ENCODE data around the gene TRAP1.

The TRAP1 gene

GRCh38 chr16:3739636-3740035 is 22.3 kb upstream of the TRAP1 start:
- Histone ChIP-seq H3K9me3 (ENCODE audit: low read length) (no peaks in the 10 kb centered on the region), H3K4me2 (ENCODE audit: low read length) (no peak overlapping the region), H3K9ac (ENCODE audit: low read length) (no peak overlapping the region), H3K79me2 (ENCODE audit: insufficient read depth, low read length) (no peaks in the 10 kb centered on the region), H3K4me3 (ENCODE audit: low read depth, low read length, poor library complexity, severe bottlenecking) (no peak overlapping the region), H3K27me3 (ENCODE audit: insufficient read depth, low read length) (no peaks in the 10 kb centered on the region), H3F3A (ENCODE audit: insufficient read depth, low read length) (no peaks in the 10 kb centered on the region), H3K27ac (ENCODE audit: low read depth, low read length, poor library complexity, severe bottlenecking) (no peak overlapping the region), H3K4me1 (ENCODE audit: insufficient read depth, low read length, severe bottlenecking) (no peaks in the 10 kb centered on the region), H3K9me2 (ENCODE audit: low read depth, low read length) (no peaks in the 10 kb centered on the region), H4K20me1 (ENCODE audit: insufficient read depth, low read length) (no peaks in the 10 kb centered on the region), H3K36me3 (ENCODE audit: insufficient read depth, low read length) (peaks cover 88% of the 10 kb centered on the region), H2AFZ (ENCODE audit: low read length) (no peak overlapping the region)
- TF ChIP-seq CTCF (IDR thresholded peaks at IDR 0.05; ENCODE audit: low read length) (no peak), EZH2 (IDR thresholded peaks at IDR 0.05; ENCODE audit: borderline replicate concordance, low read length) (no peak)

- H3K9me3 ChIP-seq (ENCODE audit: low read length) = no peaks in the 10 kb centered on the region
- H3K27me3 ChIP-seq (ENCODE audit: insufficient read depth, low read length) = no peaks in the 10 kb centered on the region
- no peaks in the 10 kb centered on the region for H3K9me2 ChIP-seq (ENCODE audit: low read depth, low read length)
- no peaks in the 10 kb centered on the region for H4K20me1 ChIP-seq (ENCODE audit: insufficient read depth, low read length)
- peaks cover 87% of the 10 kb centered on the region for H3K36me3 ChIP-seq (ENCODE audit: insufficient read depth, low read length)
- no peak overlapping the region for H3K9ac ChIP-seq (ENCODE audit: low read length)
- H3F3A ChIP-seq (ENCODE audit: insufficient read depth, low read length) = no peaks in the 10 kb centered on the region
- no peaks in the 10 kb centered on the region for H3K4me1 ChIP-seq (ENCODE audit: insufficient read depth, low read length, severe bottlenecking)
- H3K27ac ChIP-seq (ENCODE audit: low read depth, low read length, poor library complexity, severe bottlenecking) = no peak overlapping the region
- no peak overlapping the region for H3K4me2 ChIP-seq (ENCODE audit: low read length)
- no peak overlapping the region for H2AFZ ChIP-seq (ENCODE audit: low read length)
- H3K4me3 ChIP-seq (ENCODE audit: low read depth, low read length, poor library complexity, severe bottlenecking) = no peak overlapping the region
- no peaks in the 10 kb centered on the region for H3K79me2 ChIP-seq (ENCODE audit: insufficient read depth, low read length)
- TF ChIP-seq EZH2 (IDR thresholded peaks at IDR 0.05; ENCODE audit: borderline replicate concordance, low read length) (no peak), CTCF (IDR thresholded peaks at IDR 0.05; ENCODE audit: low read length) (no peak)
Measured at GRCh38 chr16:3738541-3738940, 21.2 kb upstream of the TRAP1 start.

- H3K27ac ChIP-seq (ENCODE audit: low read depth, low read length, poor library complexity, severe bottlenecking) = no peak overlapping the region
- no peaks in the 10 kb centered on the region for H3F3A ChIP-seq (ENCODE audit: insufficient read depth, low read length)
- H3K9me3 ChIP-seq (ENCODE audit: low read length) = no peaks in the 10 kb centered on the region
- H4K20me1 ChIP-seq (ENCODE audit: insufficient read depth, low read length) = no peaks in the 10 kb centered on the region
- H3K79me2 ChIP-seq (ENCODE audit: insufficient read depth, low read length) = no peaks in the 10 kb centered on the region
- no peaks in the 10 kb centered on the region for H3K4me1 ChIP-seq (ENCODE audit: insufficient read depth, low read length, severe bottlenecking)
- H2AFZ ChIP-seq (ENCODE audit: low read length) = no peak overlapping the region
- H3K4me3 ChIP-seq (ENCODE audit: low read depth, low read length, poor library complexity, severe bottlenecking) = no peak overlapping the region
- H3K27me3 ChIP-seq (ENCODE audit: insufficient read depth, low read length) = no peaks in the 10 kb centered on the region
- H3K9ac ChIP-seq (ENCODE audit: low read length) = no peak overlapping the region
- peaks cover 83% of the 10 kb centered on the region for H3K36me3 ChIP-seq (ENCODE audit: insufficient read depth, low read length)
- H3K9me2 ChIP-seq (ENCODE audit: low read depth, low read length) = no peaks in the 10 kb centered on the region
- TF ChIP-seq EZH2 (IDR thresholded peaks at IDR 0.05; ENCODE audit: borderline replicate concordance, low read length) = no peak
- no peak for TF ChIP-seq CTCF (IDR thresholded peaks at IDR 0.05; ENCODE audit: low read length)
- H3K4me2 ChIP-seq (ENCODE audit: low read length) = no peak overlapping the region
Measured at GRCh38 chr16:3738128-3738527, 20.8 kb upstream of the TRAP1 start.

Data from OCI-LY1 (cell line).